Nephron (organoid): ENCODE measurements around the gene RNASE13.

ENCODE experiments used
- H3K27ac Mint-ChIP-seq, 3 experiments: 2 replicates each; pipeline ENCODE4 v1.8.0; 2020; ENCODE audit warnings: mixed read lengths in 3 of 3, mild to moderate bottlenecking in 2 of 3, moderate library complexity in 1 of 3
- H3K27me3 Mint-ChIP-seq: 2 replicates; pipeline ENCODE4 v1.8.0; 2021; ENCODE audit warnings: low read depth, mild to moderate bottlenecking, moderate library complexity, mixed read lengths
- H3K36me3 Mint-ChIP-seq: 2 replicates; pipeline ENCODE4 v1.8.0; 2020; ENCODE audit warnings: low read depth, mixed read lengths
- H3K4me1 Mint-ChIP-seq: 2 replicates; pipeline ENCODE4 v1.8.0; 2020; ENCODE audit warnings: mixed read lengths
- H3K4me3 Mint-ChIP-seq, 3 experiments: 2 replicates each; pipeline ENCODE4 v1.8.0; 2020; ENCODE audit warnings: mild to moderate bottlenecking in 3 of 3, mixed read lengths in 3 of 3, moderate library complexity in 2 of 3
- H3K9me3 Mint-ChIP-seq: 2 replicates; pipeline ENCODE4 v1.8.0; 2020; ENCODE audit warnings: mixed read lengths
- TF ChIP-seq, protein P1 (sequence below), 3 experiments: fragments of 200-600 bp; sonication (generic); IDR thresholded peaks; one replicate each; pipeline ENCODE4 v1.5.0; 2021; ENCODE audit warnings: antibody characterized with exemption in 3 of 3; ENCODE audit not compliant: unreplicated experiment in 3 of 3

RNASE13 gene

GRCh38 chr14:21072781-21073339 lies 38.3 kb upstream of the RNASE13 start:
- Mint-ChIP-seq H3K9me3 (no peaks in the 10 kb centered on the region), H3K4me1 (peaks cover 35% of the 10 kb centered on the region), H3K27me3 (peaks cover 5% of the 10 kb centered on the region), H3K36me3 (peaks cover 52% of the 10 kb centered on the region), H3K4me3 (peak overlapping the region; percentile 98 to 100 (median 99)), H3K27ac (peak overlapping the region; percentile 99 to 100 (median 99))
- TF ChIP-seq, protein P1, sequence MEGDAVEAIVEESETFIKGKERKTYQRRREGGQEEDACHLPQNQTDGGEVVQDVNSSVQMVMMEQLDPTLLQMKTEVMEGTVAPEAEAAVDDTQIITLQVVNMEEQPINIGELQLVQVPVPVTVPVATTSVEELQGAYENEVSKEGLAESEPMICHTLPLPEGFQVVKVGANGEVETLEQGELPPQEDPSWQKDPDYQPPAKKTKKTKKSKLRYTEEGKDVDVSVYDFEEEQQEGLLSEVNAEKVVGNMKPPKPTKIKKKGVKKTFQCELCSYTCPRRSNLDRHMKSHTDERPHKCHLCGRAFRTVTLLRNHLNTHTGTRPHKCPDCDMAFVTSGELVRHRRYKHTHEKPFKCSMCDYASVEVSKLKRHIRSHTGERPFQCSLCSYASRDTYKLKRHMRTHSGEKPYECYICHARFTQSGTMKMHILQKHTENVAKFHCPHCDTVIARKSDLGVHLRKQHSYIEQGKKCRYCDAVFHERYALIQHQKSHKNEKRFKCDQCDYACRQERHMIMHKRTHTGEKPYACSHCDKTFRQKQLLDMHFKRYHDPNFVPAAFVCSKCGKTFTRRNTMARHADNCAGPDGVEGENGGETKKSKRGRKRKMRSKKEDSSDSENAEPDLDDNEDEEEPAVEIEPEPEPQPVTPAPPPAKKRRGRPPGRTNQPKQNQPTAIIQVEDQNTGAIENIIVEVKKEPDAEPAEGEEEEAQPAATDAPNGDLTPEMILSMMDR (IDR thresholded peaks at IDR 0.05; ENCODE audit: unreplicated experiment in 3 of 3): no peak

GRCh38 chr14:21072031-21072473 lies 37.4 kb upstream of the RNASE13 start:
- Mint-ChIP-seq H3K27ac (peak overlapping the region; percentile 99 to 100 (median 99)), H3K36me3 (peaks cover 44% of the 10 kb centered on the region), H3K4me1 (peaks cover 35% of the 10 kb centered on the region), H3K9me3 (no peaks in the 10 kb centered on the region), H3K27me3 (peaks cover 5% of the 10 kb centered on the region), H3K4me3 (peak overlapping the region; percentile 98 to 100 (median 99))
- TF ChIP-seq, protein P1 (IDR thresholded peaks at IDR 0.05; ENCODE audit: unreplicated experiment in 3 of 3): no peak

- no peaks in the 10 kb centered on the region for H3K9me3 Mint-ChIP-seq
- peak overlapping the region; percentile 99 to 100 (median 99) for H3K27ac Mint-ChIP-seq
- peaks cover 5% of the 10 kb centered on the region for H3K27me3 Mint-ChIP-seq
- TF ChIP-seq, protein P1 (IDR thresholded peaks at IDR 0.05; ENCODE audit: unreplicated experiment in 3 of 3): no peak
- peaks cover 35% of the 10 kb centered on the region for H3K4me1 Mint-ChIP-seq
- H3K4me3 Mint-ChIP-seq: peak overlapping the region; percentile 98 to 100 (median 99)
- H3K36me3 Mint-ChIP-seq: peaks cover 37% of the 10 kb centered on the region
Measured at GRCh38 chr14:21071225-21072030, 36.8 kb upstream of the RNASE13 start.

- peak overlapping the region; percentile 98 to 100 (median 99) for H3K4me3 Mint-ChIP-seq
- TF ChIP-seq, protein P1 (IDR thresholded peaks at IDR 0.05; ENCODE audit: unreplicated experiment in 3 of 3): peak in 2 of 3 experiments; percentile 9 to 18
- H3K36me3 Mint-ChIP-seq: peaks cover 30% of the 10 kb centered on the region
- peak overlapping the region; percentile 99 to 100 (median 99) for H3K27ac Mint-ChIP-seq
- peaks cover 31% of the 10 kb centered on the region for H3K4me1 Mint-ChIP-seq
- peaks cover 5% of the 10 kb centered on the region for H3K27me3 Mint-ChIP-seq
- no peaks in the 10 kb centered on the region for H3K9me3 Mint-ChIP-seq
Measured at GRCh38 chr14:21070610-21071224, 36.1 kb upstream of the RNASE13 start.

DNA sequence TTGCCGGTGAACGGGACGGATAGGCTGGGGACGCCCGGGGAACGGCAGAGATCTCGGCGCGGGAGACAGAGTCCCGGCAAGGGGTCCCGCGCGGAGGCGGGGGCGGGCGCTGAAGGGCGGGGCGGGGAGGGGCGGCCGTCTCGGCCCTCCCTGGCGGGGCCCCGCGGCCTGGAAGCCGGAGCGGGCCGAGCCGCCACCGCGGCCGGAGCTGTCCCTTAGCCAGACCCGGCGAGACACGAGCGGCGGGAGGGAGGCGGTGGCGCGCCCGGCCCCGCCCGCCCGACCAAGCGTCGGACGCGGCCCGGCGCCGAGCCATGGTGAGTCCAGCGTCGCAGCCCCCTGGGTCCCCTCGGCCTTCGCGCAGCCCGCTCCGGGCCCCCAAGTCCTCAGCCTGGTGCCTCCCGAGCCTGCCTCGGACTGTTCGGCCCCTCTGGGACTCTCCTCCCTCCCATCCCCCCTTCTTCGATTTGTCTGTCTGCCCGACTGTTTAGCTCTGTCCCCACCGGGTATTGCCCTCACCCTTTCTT lies 35.5 kb upstream of the RNASE13 start, which contains the start of gene ARHGEF40:
TSS of gene ARHGEF40 (plus strand) at position 222 of the 527 bp plus-strand sequence. CDS start at position 315, 93 bp downstream.
- Mint-ChIP-seq H3K4me1 (peaks cover 29% of the 10 kb centered on the region), H3K4me3 (peak within 1 kb of the TSS; percentile 98 to 100 (median 99)), H3K9me3 (no peaks in the 10 kb centered on the region), H3K36me3 (peaks cover 24% of the 10 kb centered on the region), H3K27me3 (peaks cover 5% of the 10 kb centered on the region), H3K27ac (peak within 1 kb of the TSS; percentile 99 to 100 (median 99))
- TF ChIP-seq, protein P1 (IDR thresholded peaks at IDR 0.05; ENCODE audit: unreplicated experiment in 3 of 3): no peak
